HepG2 (cell line): ENCODE results near the gene PLD2. TPM values are rescaled to one million over a fixed set of nuclear protein-coding genes. Genes with fewer than 3 reads are reported as not detected.

Source experiments
- ARNT2 ChIP-seq: sonication (generic); formaldehyde crosslinking; IDR thresholded peaks from 2 replicates; pipeline ENCODE4 v1.8.0; 2022; ENCODE audit warnings: mild to moderate bottlenecking, low read depth, missing genetic modification reagents, moderate library complexity
- BRF2 ChIP-seq: sonication (generic); formaldehyde crosslinking; IDR thresholded peaks from 2 replicates; pipeline ENCODE4 v1.8.1; 2022; ENCODE audit warnings: mild to moderate bottlenecking, missing genetic modification reagents
- IRF1 ChIP-seq: sonication (generic); formaldehyde crosslinking; IDR thresholded peaks from 2 replicates; pipeline ENCODE4 v1.4.0; 2020; ENCODE audit warnings: low read depth, mild to moderate bottlenecking, missing genetic modification reagents
- JARID2 ChIP-seq: sonication (generic); formaldehyde crosslinking; IDR thresholded peaks from 2 replicates; pipeline ENCODE4 v1.8.1; 2023; ENCODE audit warnings: missing genetic modification reagents, inconsistent platforms; ENCODE audit not compliant: insufficient replicate concordance
- KDM4B ChIP-seq: sonication (generic); formaldehyde crosslinking; IDR thresholded peaks from 2 replicates; pipeline ENCODE4 v1.4.0; 2020; ENCODE audit warnings: missing genetic modification reagents
- NFKBIZ ChIP-seq: IDR thresholded peaks from 2 replicates; pipeline ENCODE4 v1.6.1; 2018; ENCODE audit warnings: missing genetic modification reagents, missing compliant biosample characterization
- PRDM10 ChIP-seq: sonication (generic); formaldehyde crosslinking; IDR thresholded peaks from 2 replicates; pipeline ENCODE4 v1.4.0; 2020; ENCODE audit warnings: low read depth, missing genetic modification reagents
- SCMH1 ChIP-seq: sonication (generic); formaldehyde crosslinking; IDR thresholded peaks from 2 replicates; pipeline ENCODE4 v1.9.0; 2021; ENCODE audit warnings: missing genetic modification reagents, mild to moderate bottlenecking, borderline replicate concordance
- ZBTB21 ChIP-seq: sonication (generic); formaldehyde crosslinking; IDR thresholded peaks from 2 replicates; pipeline ENCODE4 v1.4.0; 2020; ENCODE audit warnings: missing genetic modification reagents
- ZFP91 ChIP-seq: sonication (generic); formaldehyde crosslinking; IDR thresholded peaks from 2 replicates; pipeline ENCODE4 v1.9.0; 2022; ENCODE audit warnings: missing genetic modification reagents, mild to moderate bottlenecking, borderline replicate concordance
- ZNF296 ChIP-seq: sonication (generic); formaldehyde crosslinking; conservative IDR thresholded peaks from 2 replicates; pipeline ENCODE4 v1.5.0; 2020; ENCODE audit warnings: mild to moderate bottlenecking, missing genetic modification reagents
- ZNF44 ChIP-seq: sonication (generic); formaldehyde crosslinking; IDR thresholded peaks from 2 replicates; pipeline ENCODE4 v1.5.1; 2020; ENCODE audit warnings: mild to moderate bottlenecking, missing genetic modification reagents
- ZNF567 ChIP-seq: sonication (generic); formaldehyde crosslinking; IDR thresholded peaks from 2 replicates; pipeline ENCODE4 v1.8.1; 2023; ENCODE audit warnings: mild to moderate bottlenecking, missing genetic modification reagents, borderline replicate concordance
- ZNF639 ChIP-seq: conservative IDR thresholded peaks from 2 replicates; pipeline ENCODE4 v1.6.1; 2018; ENCODE audit warnings: missing genetic modification reagents
- ZNF672 ChIP-seq: sonication (generic); formaldehyde crosslinking; IDR thresholded peaks from 2 replicates; pipeline ENCODE4 v1.8.1; 2022; ENCODE audit warnings: missing genetic modification reagents
- polyA plus RNA-seq, 8 experiments: library from polyadenylated mRNA; depleted of rRNA in 3 of 8; stranded (reverse) in 7 of 8; unstranded in 1 of 8; fragments of >200 nt; fragmentation: Illumina TruSeq in 4 of 8; extraction: Trizol in 4 of 8; gene quantifications; 2 replicates each; pipeline versions ENCODE4 v1.2.1 to v1.2.3, GENCODE V29; 2011 to 2016; ENCODE audit warnings: low read depth in 4 of 8, missing spikeins in 1 of 8, mixed read lengths in 1 of 8; ENCODE audit not compliant: insufficient read depth in 1 of 8
- total RNA-seq, 5 experiments: library from RNA; depleted of rRNA; stranded (reverse); fragments of >200 nt; fragmentation: Illumina TruSeq; extraction: Trizol; gene quantifications; 2 replicates each; pipeline ENCODE4 v1.2.3, GENCODE V29; 2016; ENCODE audit warnings: low read depth in 1 of 5

Gene PLD2
- total and polyA plus RNA-seq, 2 of the 13 experiments (the other 11 are each of a cell fraction or from before 2014, with no cell fraction given) = 13.4 to 29.7 TPM

- TF ChIP-seq ZNF639 (CRISPR knock-in tag) = no peak
- TF ChIP-seq ZBTB21 (CRISPR knock-in tag) = no peak
- TF ChIP-seq KDM4B (CRISPR knock-in tag) = no peak
- TF ChIP-seq BRF2 (CRISPR knock-in tag) = no peak
- no peak for TF ChIP-seq ARNT2 (CRISPR knock-in tag)
- TF ChIP-seq PRDM10 (CRISPR knock-in tag) = no peak
- TF ChIP-seq ZNF44 (CRISPR knock-in tag) = no peak
- no peak for TF ChIP-seq IRF1 (CRISPR knock-in tag)
- no peak for TF ChIP-seq SCMH1 (CRISPR knock-in tag)
- no peak for TF ChIP-seq ZNF296 (CRISPR knock-in tag)
- TF ChIP-seq ZNF672 = no peak
- TF ChIP-seq JARID2 (CRISPR knock-in tag) = no peak
- TF ChIP-seq ZFP91 (CRISPR knock-in tag) = no peak
- no peak for TF ChIP-seq ZNF567
- no peak for TF ChIP-seq NFKBIZ (CRISPR knock-in tag)
- TF ChIP-seq, all 625 proteins: peak for 0
These were observed 31.4 kb downstream of the PLD2 start (continued) for GRCh38 chr17:4838309-4838785.
